ENCODE measurements around the gene USP10.

The USP10 gene

GRCh38 chr16:84774810-84775209 lies 75.0 kb downstream of the USP10 start:
- H3K4me1 ChIP-seq (ENCODE audit: control insufficient read depth, low read depth, low read length): no peaks in the 10 kb centered on the region
- no peak for DNase-seq
- no peaks in the 10 kb centered on the region for H3K27me3 ChIP-seq (ENCODE audit: insufficient read depth, low read length, poor library complexity)
- H3K56ac ChIP-seq (ENCODE audit: low read length): no peak overlapping the region
- no peak overlapping the region for H3K4ac ChIP-seq (ENCODE audit: low read depth, low read length)
- no peak overlapping the region for H4K8ac ChIP-seq (ENCODE audit: low read depth, low read length)
- H2BK5ac ChIP-seq (ENCODE audit: low read length): no peak overlapping the region
- no CpG with 5 or more reads among the region's 4 CpGs for WGBS (ENCODE audit: extremely low coverage, insufficient coverage, low lambda C conversion rate)
- H3K18ac ChIP-seq (ENCODE audit: low read length): no peak overlapping the region
- H3K36me3 ChIP-seq (ENCODE audit: control insufficient read depth, insufficient read depth, low read length): peaks cover 19% of the 10 kb centered on the region
- no peaks in the 10 kb centered on the region for H3K79me2 ChIP-seq (ENCODE audit: control insufficient read depth, insufficient read depth, low read length)
- H2BK15ac ChIP-seq (replicated peaks; ENCODE audit: low read depth): no peak overlapping the region
- no peak overlapping the region for H3K4me2 ChIP-seq (ENCODE audit: low read length)
- no peak overlapping the region for H3K23ac ChIP-seq (ENCODE audit: low read length)
- no peak overlapping the region for H4K5ac ChIP-seq (ENCODE audit: low read length)
- H2BK120ac ChIP-seq (ENCODE audit: low read depth, low read length): no peak overlapping the region
- no peak overlapping the region for H2AK5ac ChIP-seq (ENCODE audit: low read length)
- no peak overlapping the region for H3K4me3 ChIP-seq (ENCODE audit: low read length)
- no peak overlapping the region for H3K9ac ChIP-seq (ENCODE audit: low read length)
- peaks cover 2% of the 10 kb centered on the region for H3K79me1 ChIP-seq (ENCODE audit: low read length)
- H3K27ac ChIP-seq (ENCODE audit: low read depth, low read length): no peak overlapping the region

GRCh38 chr16:84775262-84775810 lies 75.5 kb downstream of the USP10 start:
- no peak overlapping the region for H2BK5ac ChIP-seq (ENCODE audit: low read length)

GRCh38 chr16:84777435-84777834 lies 77.6 kb downstream of the USP10 start:
- H3K4ac ChIP-seq (ENCODE audit: low read depth, low read length): no peak overlapping the region
- H2BK120ac ChIP-seq (ENCODE audit: low read depth, low read length): no peak overlapping the region
- H3K36me3 ChIP-seq (ENCODE audit: control insufficient read depth, insufficient read depth, low read length): peaks cover 18% of the 10 kb centered on the region
- H2BK5ac ChIP-seq (ENCODE audit: low read length): no peak overlapping the region
- no peak overlapping the region for H3K4me3 ChIP-seq (ENCODE audit: low read length)
- H3K79me1 ChIP-seq (ENCODE audit: low read length): no peaks in the 10 kb centered on the region
- H2AK5ac ChIP-seq (ENCODE audit: low read length): no peak overlapping the region
- no CpG with 5 or more reads among the region's 5 CpGs for WGBS (ENCODE audit: extremely low coverage, insufficient coverage, low lambda C conversion rate)
- H3K27ac ChIP-seq (ENCODE audit: low read depth, low read length): no peak overlapping the region
- H3K23ac ChIP-seq (ENCODE audit: low read length): no peak overlapping the region
- H3K18ac ChIP-seq (ENCODE audit: low read length): no peak overlapping the region
- no peak overlapping the region for H3K4me2 ChIP-seq (ENCODE audit: low read length)
- H3K9ac ChIP-seq (ENCODE audit: low read length): no peak overlapping the region
- H3K79me2 ChIP-seq (ENCODE audit: control insufficient read depth, insufficient read depth, low read length): no peaks in the 10 kb centered on the region
- H4K5ac ChIP-seq (ENCODE audit: low read length): no peak overlapping the region
- no peaks in the 10 kb centered on the region for H3K4me1 ChIP-seq (ENCODE audit: control insufficient read depth, low read depth, low read length)
- no peak overlapping the region for H2BK15ac ChIP-seq (replicated peaks; ENCODE audit: low read depth)
- no peaks in the 10 kb centered on the region for H3K27me3 ChIP-seq (ENCODE audit: insufficient read depth, low read length, poor library complexity)
- DNase-seq: no peak
- no peak overlapping the region for H3K56ac ChIP-seq (ENCODE audit: low read length)
- H4K8ac ChIP-seq (ENCODE audit: low read depth, low read length): no peak overlapping the region

More at GRCh38 chr16:84775262-84775810, 75.5 kb downstream of the USP10 start:
- WGBS (ENCODE audit: extremely low coverage, insufficient coverage, low lambda C conversion rate): no CpG with 5 or more reads among the region's 14 CpGs
- H4K5ac ChIP-seq (ENCODE audit: low read length): no peak overlapping the region
- H2AK5ac ChIP-seq (ENCODE audit: low read length): no peak overlapping the region
- H3K4ac ChIP-seq (ENCODE audit: low read depth, low read length): no peak overlapping the region
- H3K27me3 ChIP-seq (ENCODE audit: insufficient read depth, low read length, poor library complexity): no peaks in the 10 kb centered on the region
- no peak overlapping the region for H4K8ac ChIP-seq (ENCODE audit: low read depth, low read length)
- no peak overlapping the region for H2BK15ac ChIP-seq (replicated peaks; ENCODE audit: low read depth)
- H3K4me3 ChIP-seq (ENCODE audit: low read length): no peak overlapping the region
- DNase-seq: no peak
- no peak overlapping the region for H3K56ac ChIP-seq (ENCODE audit: low read length)
- H3K36me3 ChIP-seq (ENCODE audit: control insufficient read depth, insufficient read depth, low read length): peaks cover 18% of the 10 kb centered on the region
- H3K4me1 ChIP-seq (ENCODE audit: control insufficient read depth, low read depth, low read length): no peaks in the 10 kb centered on the region
- no peak overlapping the region for H3K4me2 ChIP-seq (ENCODE audit: low read length)
- no peak overlapping the region for H3K18ac ChIP-seq (ENCODE audit: low read length)
- no peak overlapping the region for H2BK120ac ChIP-seq (ENCODE audit: low read depth, low read length)
- H3K79me2 ChIP-seq (ENCODE audit: control insufficient read depth, insufficient read depth, low read length): no peaks in the 10 kb centered on the region
- H3K23ac ChIP-seq (ENCODE audit: low read length): no peak overlapping the region
- peaks cover 2% of the 10 kb centered on the region for H3K79me1 ChIP-seq (ENCODE audit: low read length)
- H3K27ac ChIP-seq (ENCODE audit: low read depth, low read length): no peak overlapping the region
- no peak overlapping the region for H3K9ac ChIP-seq (ENCODE audit: low read length)

- H3K79me1 ChIP-seq (ENCODE audit: low read length): no peaks in the 10 kb centered on the region
- no peak overlapping the region for H2BK15ac ChIP-seq (replicated peaks; ENCODE audit: low read depth)
- no CpG with 5 or more reads among the region's 18 CpGs for WGBS (ENCODE audit: extremely low coverage, insufficient coverage, low lambda C conversion rate)
- H2AK5ac ChIP-seq (ENCODE audit: low read length): no peak overlapping the region
- H3K36me3 ChIP-seq (ENCODE audit: control insufficient read depth, insufficient read depth, low read length): peaks cover 16% of the 10 kb centered on the region
- no peak overlapping the region for H4K8ac ChIP-seq (ENCODE audit: low read depth, low read length)
- H3K4ac ChIP-seq (ENCODE audit: low read depth, low read length): no peak overlapping the region
- H2BK120ac ChIP-seq (ENCODE audit: low read depth, low read length): no peak overlapping the region
- no peaks in the 10 kb centered on the region for H3K79me2 ChIP-seq (ENCODE audit: control insufficient read depth, insufficient read depth, low read length)
- H3K23ac ChIP-seq (ENCODE audit: low read length): no peak overlapping the region
- no peak overlapping the region for H3K9ac ChIP-seq (ENCODE audit: low read length)
- H3K27me3 ChIP-seq (ENCODE audit: insufficient read depth, low read length, poor library complexity): no peaks in the 10 kb centered on the region
- DNase-seq: no peak
- H2BK5ac ChIP-seq (ENCODE audit: low read length): no peak overlapping the region
- H3K4me2 ChIP-seq (ENCODE audit: low read length): no peak overlapping the region
- no peak overlapping the region for H3K56ac ChIP-seq (ENCODE audit: low read length)
- H3K27ac ChIP-seq (ENCODE audit: low read depth, low read length): no peak overlapping the region
- H3K4me1 ChIP-seq (ENCODE audit: control insufficient read depth, low read depth, low read length): no peaks in the 10 kb centered on the region
- no peak overlapping the region for H3K18ac ChIP-seq (ENCODE audit: low read length)
- no peak overlapping the region for H3K4me3 ChIP-seq (ENCODE audit: low read length)
- no peak overlapping the region for H4K5ac ChIP-seq (ENCODE audit: low read length)
These were observed 78.9 kb downstream of the USP10 start for GRCh38 chr16:84778720-84779119.

- no CpG with 5 or more reads among the region's 11 CpGs for whole genome bisulfite sequencing (ENCODE audit: extremely low coverage, insufficient coverage, low lambda C conversion rate)
- Histone ChIP-seq H3K23ac (ENCODE audit: low read length) (no peak overlapping the region), H3K36me3 (ENCODE audit: control insufficient read depth, insufficient read depth, low read length) (peaks cover 13% of the 10 kb centered on the region), H4K5ac (ENCODE audit: low read length) (no peak overlapping the region), H2BK5ac (ENCODE audit: low read length) (no peak overlapping the region), H2AK5ac (ENCODE audit: low read length) (no peak overlapping the region), H2BK15ac (replicated peaks; ENCODE audit: low read depth) (no peak overlapping the region), H3K79me1 (ENCODE audit: low read length) (no peaks in the 10 kb centered on the region), H3K4me1 (ENCODE audit: control insufficient read depth, low read depth, low read length) (no peaks in the 10 kb centered on the region), H3K4me3 (ENCODE audit: low read length) (no peak overlapping the region), H3K56ac (ENCODE audit: low read length) (no peak overlapping the region), H3K9ac (ENCODE audit: low read length) (no peak overlapping the region), H3K4me2 (ENCODE audit: low read length) (no peak overlapping the region), H3K27me3 (ENCODE audit: insufficient read depth, low read length, poor library complexity) (no peaks in the 10 kb centered on the region), H3K27ac (ENCODE audit: low read depth, low read length) (no peak overlapping the region), H2BK120ac (ENCODE audit: low read depth, low read length) (no peak overlapping the region), H3K18ac (ENCODE audit: low read length) (no peak overlapping the region), H3K79me2 (ENCODE audit: control insufficient read depth, insufficient read depth, low read length) (no peaks in the 10 kb centered on the region), H4K8ac (ENCODE audit: low read depth, low read length) (no peak overlapping the region), H3K4ac (ENCODE audit: low read depth, low read length) (no peak overlapping the region)
- no peak for DNase-seq
These were observed 80.3 kb downstream of the USP10 start for GRCh38 chr16:84780063-84780462.

Data from mesendoderm (in vitro differentiated cells).